GM15510 (cell line): ENCODE results near the gene FANCB.

ENCODE experiments used
- POLR2A ChIP-seq: IDR thresholded peaks from 3 replicates; pipeline ENCODE4 v1.6.1; 2011; ENCODE audit warnings: borderline replicate concordance; ENCODE audit not compliant: insufficient read length; ENCODE audit errors: extremely low read depth

The FANCB gene

DNA sequence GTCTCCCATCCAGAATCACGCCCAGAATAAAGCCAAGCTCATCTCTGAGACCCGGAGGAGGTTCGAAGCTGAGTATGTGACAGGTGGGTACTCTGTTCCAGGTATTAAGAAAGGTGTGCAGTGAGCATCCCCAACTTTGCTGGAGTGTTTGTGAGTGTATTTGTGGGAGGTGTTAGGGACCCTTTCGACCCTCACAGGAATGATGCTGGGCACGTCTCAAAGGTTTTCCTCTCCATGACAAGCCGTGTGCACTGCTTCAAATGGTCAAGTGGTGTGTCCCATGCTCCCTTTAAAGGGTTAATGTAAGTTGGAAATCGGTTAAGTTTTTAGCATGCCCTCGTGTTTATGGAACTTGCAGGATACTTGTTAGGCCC, 794 bp upstream of the FANCB start:
- TF ChIP-seq POLR2A: no peak

DNA sequence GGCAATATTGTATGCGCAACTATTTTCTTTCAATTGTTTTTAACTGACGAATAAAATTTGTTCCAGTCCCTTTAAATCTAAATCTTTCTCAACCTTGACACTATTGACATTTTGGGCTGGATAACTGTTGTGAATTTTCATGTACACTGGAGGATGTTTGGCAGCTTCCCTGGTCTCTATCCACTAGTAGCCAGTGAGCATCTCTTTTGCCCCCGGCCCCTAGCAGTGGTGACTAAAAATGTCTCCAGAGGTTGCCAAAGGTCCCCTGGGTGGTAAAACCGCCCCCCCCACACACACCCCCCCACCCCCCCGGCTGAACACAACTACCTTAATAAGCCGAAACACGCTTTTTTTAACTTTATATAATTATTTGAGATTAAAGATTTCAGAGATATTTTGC, 514 bp downstream of the FANCB start:
- TF ChIP-seq POLR2A: no peak

DNA sequence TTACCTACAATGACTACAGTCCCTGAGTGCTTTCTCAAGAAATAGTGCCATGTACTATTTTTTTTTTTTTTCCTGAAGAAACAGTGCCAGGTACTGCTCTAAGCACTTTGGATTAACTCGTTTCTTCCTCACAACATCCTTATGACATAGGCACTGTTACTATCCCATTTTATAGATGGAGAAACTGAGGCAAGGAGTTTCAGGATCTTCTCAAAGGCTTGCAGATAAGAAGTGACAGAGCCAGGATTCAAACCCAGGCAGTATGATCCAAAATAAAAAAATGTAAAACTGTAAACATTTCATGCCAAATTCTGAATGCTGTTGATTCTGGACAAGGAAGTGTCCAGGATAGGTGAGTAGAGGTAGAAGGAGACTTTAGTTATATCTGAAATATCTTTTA, 1.1 kb downstream of the FANCB start:
- no peak for TF ChIP-seq POLR2A

DNA sequence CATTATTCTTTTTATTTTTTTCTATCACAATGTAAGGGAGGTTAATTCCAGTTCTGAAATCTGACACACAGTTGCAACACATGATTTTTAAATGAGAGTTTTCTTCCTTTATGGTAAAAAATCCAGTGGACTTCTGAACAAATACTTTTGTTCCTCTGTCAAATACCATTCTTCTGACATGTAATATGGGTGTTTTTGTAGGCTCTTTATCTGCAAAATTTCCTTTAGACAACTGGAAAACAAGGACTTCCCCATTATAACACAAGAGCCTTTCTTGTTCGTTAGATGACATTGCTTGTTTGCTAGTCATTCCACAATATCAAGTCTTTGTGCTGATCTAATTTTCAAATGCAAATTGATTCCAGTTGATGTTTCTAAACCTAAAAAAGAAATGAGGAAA, 7.7 kb downstream of the FANCB start:
- TF ChIP-seq POLR2A: no peak

DNA sequence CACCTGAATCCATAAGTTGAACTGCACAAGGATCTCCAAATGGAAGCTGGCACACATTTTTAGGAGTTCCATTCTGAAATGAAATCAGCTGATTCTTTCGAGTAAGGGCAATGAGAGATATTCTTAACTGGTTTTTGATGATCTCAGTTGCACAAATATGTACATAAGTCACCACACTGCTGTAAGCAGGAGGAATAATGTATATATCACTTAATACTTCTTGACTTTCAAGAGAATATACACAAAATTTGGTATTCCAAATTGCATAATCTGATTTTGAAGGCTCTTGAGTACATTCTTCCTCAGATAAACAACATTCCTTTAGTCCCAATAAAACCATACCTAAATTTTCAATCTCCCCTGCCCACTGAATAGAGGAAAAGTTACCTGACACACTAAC, 8.2 kb downstream of the FANCB start:
- no peak for TF ChIP-seq POLR2A

DNA sequence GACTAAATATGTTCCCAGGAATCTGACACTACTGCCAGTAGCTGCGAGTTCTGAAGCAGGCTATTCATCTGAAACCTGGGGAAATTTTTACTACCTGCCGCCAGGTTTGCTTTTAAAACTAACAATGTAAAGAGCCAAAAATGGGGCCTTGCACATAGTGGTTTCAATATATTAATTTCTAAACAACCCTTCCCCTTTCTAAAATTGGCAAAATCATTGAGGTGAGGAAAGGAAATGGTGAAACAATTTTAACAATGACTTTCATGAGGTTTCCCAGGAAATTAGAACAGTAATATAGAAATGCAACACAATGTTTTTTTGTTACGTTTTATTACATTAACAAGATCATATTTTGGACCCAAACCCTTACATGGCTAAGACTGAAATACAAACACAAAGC, 21.3 kb downstream of the FANCB start:
- no peak for TF ChIP-seq POLR2A

DNA sequence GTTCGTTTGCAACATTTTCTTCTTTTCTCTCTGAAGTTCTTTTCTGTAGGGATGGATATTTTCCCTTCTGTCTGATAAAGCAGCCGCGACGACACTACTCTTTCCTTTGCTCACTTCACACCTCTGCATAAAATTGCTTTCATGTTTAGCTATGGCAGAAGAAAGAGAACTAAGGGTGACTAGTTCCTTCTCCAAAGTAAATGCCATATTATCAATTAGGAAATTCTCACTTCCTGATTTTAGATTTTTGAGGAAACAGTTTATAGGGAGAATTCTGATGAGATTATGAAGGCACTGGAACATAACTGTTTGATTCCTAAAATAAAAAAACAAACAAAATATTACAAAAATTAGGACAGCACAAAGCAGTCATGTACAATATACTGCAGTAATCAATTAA, 29.2 kb downstream of the FANCB start:
- no peak for TF ChIP-seq POLR2A

DNA sequence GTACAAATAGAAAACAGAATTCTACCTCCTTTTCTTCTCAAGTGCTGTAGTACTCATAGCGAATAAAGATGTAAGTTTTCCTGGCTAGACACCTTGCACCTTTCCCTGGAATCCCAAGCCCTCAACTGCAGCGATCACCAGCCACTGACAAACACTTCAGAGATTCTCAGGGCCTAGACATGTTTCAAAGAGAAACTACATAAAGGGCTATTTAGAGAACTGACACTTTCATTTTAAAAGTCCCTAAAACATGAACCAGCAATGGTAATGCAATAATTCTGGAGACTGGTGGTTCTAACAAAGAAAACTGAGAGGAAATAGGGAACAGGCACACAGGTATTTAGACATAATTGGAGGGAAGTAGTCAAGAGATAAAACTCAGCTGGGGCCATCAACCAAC, 35.7 kb downstream of the FANCB start:
- no peak for TF ChIP-seq POLR2A

DNA sequence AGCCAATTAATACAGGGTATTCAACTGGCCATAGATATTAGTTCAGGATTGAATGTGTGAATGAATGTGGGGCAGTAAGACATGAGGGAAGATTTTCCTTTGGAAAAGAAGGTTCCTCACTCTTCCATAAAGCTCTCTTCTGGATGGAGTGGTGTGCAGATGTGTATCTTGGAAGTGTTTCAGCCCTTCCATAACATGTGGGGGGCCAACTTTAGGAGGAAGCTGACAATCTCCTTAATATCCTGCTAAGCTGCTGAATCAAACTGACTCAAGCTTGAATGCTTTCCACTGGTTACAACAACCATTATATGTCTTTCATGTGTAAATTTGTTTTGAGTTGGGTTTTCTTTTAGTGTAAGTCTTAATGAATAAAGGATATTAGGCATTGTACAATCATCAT, 40.3 kb downstream of the FANCB start:
- no peak for TF ChIP-seq POLR2A

DNA sequence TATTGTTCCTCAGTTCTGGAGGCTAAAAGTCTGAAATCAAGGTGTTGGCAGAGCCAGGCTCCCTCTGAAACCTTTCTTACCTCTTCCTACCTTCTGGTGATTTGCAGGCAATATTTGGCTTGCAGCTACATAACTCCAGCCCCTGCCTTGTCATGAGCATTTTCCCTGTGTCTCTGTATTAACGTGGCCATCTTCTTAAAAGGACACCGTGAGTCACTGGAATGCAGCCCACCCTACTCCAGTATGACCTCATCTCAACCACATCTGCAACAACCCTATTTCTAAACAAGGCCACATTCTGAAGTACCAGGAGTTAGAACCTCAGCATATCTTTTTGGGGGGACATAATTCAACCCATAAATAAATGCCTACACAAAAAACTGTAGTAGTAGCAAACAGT, 40.7 kb downstream of the FANCB start:
- TF ChIP-seq POLR2A: no peak

DNA sequence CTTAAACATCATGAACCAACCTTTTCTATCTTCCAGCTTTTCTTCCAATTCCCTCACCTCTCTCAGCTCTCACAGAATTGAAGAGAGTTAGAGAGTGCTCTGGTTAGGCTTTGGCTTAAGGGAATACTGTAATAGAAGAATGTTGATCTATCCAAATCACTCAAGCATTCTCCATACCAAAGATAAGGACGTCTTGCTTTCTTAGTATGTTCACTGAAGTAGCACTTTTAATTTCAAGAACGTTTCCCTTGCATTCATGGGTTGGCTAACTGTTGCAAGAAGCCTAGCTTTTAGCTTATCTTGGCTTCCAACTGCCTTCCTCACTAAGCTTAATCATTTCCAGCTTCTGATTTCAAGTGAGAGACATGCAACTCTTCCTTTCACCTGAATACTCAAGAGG, 43.2 kb downstream of the FANCB start:
- no peak for TF ChIP-seq POLR2A

DNA sequence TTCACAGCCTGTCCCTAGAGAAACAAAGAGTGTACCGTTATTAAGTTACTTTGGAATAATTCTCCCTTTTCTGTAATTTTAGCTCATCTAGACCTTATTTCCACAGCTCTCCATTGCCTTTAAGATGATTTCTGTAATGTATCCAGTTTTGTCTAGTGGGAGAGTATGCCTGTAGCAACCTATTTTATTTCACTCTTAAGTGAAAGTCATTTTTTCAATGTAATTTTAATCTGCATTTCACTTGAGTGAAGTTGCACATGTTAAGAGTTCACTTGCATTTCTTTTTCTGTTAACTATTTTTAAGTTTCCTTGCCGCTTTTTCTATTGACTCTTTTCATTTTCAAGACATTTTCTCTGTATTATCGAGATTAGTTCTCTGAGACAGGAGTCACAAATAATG, 46.5 kb downstream of the FANCB start:
- TF ChIP-seq POLR2A: no peak

DNA sequence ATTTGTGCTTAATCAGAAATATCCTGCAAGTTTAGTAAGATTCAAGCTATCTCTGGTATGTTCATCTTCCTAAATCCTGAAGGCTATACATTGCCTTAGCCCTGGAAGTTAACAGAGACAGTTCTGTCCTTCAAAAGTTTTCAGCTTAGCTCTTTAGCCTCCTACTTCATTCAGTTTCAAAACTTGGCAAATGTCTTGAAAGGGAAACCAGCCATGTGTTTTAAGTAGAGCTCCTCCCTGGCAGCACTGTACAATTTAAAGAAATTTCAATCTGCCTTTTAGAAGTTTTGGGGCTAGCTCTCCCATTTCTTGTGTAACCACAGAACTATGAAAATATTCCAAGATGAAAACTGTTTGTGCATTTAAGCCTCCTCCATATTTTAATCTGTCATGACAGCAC, 47.0 kb downstream of the FANCB start:
- TF ChIP-seq POLR2A: no peak

DNA sequence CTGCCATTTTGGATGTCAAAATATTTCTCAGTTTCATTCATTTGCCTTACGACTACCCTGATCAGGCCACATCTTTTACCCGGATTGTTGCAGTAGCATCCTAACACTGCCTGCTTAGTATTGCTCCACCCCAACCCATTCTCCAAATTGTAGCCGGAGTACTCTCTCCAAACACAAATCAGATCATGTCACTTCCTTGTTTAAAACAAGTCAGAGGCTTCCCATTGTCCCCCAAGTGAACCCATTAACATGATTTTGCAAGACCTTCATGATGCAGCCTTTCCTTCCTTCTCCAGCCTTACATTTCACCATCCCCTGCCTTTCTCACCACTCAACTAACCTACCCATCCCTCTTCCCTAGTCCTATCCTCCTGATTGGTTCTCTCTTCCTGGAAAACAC, 53.1 kb downstream of the FANCB start:
- no peak for TF ChIP-seq POLR2A

DNA sequence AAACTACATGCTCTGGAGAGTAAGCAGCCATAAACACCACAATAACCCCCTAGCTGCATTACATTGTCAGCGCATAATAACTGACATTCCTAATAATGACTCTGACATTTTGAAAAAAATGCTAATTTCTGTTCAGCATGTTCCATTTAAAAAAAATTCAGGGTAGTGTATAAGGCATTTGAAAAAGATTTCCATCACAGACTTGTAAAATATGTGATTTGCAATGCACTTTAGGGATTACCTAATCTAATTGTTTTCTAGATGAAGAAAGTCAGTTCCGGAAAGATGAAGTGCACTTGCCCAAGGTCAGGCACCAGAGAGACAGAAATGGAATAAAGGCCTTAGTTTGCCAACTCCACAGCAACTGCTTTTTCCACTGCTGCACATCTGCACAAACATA, 55.3 kb downstream of the FANCB start:
- no peak for TF ChIP-seq POLR2A

DNA sequence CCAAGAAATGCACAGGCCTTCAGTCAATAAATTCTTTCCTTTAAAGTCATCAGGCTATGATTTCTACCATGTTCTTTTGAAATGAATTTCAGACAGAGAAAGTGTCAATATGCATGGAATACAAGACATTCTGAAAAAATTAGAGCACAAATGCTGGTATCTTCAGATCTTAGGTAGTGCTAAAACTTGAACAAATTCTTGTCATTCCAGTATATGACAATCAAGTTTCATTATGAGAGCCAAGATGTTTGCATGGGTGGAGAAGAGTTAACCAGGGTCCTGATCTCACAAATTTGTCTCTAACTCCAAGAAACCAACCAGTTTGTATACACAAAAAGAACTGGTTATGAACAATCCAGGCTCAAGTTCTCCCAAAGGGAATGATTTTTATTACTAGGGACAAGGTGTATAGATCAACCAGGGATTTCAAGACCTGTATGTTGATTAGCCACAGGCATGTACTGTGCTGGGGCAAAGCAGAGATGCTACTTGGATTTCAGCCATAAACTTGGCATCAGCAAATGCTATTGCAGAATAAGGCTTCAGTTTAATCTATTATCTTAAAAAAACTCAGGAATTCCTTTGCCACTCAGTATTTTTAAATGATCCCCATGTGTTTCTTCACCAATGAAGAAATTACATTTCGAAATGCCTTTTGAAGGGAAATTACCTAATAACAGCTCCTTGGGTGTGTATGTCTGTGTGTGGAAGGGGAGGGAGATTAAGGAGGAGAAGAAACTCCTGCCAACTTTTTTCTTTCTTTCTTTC, 69.7 kb downstream of the FANCB start:
- no peak for TF ChIP-seq POLR2A

DNA sequence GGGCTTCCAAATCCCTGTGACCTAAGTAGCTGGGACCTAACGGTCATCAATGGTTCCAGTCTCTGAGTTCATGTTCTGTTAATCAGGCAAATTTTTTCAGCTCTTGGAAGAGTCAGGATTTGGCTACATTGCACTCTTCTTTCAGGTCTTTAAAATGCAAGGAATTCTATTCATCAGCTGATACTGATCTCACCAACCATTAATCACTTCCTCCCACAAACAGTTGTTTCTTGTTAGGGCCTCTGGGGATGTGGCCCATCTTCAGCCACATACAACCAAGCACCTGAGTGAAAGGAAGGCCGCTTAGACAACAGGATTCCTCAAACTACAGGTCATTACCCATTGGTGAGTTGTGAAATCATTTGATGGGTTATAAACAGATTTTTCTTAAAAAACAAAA, 71.7 kb downstream of the FANCB start:
- no peak for TF ChIP-seq POLR2A
